OCI-LY3 (cell line): ENCODE measurements around the gene THOC5.

Source experiments
- CTCF ChIP-seq: fragments of 200-600, 300-600 bp; sonication (generic); IDR thresholded peaks from 2 replicates; pipeline ENCODE4 v1.5.1; 2014; ENCODE audit warnings: antibody characterized with exemption, low read length, low read depth
- EZH2phosphoT487 ChIP-seq: fragments of 200-600 bp; shearing (Covaris generic); IDR thresholded peaks from 2 replicates; pipeline ENCODE4 v1.6.1; 2018; ENCODE audit warnings: antibody characterized with exemption, mixed run types, low read depth

GRCh38 chr22:29569011-29569678 lies 15.6 kb upstream of the THOC5 start:
- TF ChIP-seq CTCF, result no peak
- no peak for TF ChIP-seq EZH2phosphoT487
